Activated effector memory CD4-positive, alpha-beta T cell treated with Interleukin-2 at 50 U/mL for 16 hours (primary cell): Measurements from ENCODE around the gene C16orf92.
"Not testable (repeated sequence)": the region's sequence is repeated elsewhere in the genome, so short reads cannot be mapped to it uniquely, and the experiment has no call there.

Source experiments
- DNase-seq: peaks from one replicate; pipeline ENCODE4 v3.0.0-alpha.2; 2020

Gene C16orf92

DNA sequence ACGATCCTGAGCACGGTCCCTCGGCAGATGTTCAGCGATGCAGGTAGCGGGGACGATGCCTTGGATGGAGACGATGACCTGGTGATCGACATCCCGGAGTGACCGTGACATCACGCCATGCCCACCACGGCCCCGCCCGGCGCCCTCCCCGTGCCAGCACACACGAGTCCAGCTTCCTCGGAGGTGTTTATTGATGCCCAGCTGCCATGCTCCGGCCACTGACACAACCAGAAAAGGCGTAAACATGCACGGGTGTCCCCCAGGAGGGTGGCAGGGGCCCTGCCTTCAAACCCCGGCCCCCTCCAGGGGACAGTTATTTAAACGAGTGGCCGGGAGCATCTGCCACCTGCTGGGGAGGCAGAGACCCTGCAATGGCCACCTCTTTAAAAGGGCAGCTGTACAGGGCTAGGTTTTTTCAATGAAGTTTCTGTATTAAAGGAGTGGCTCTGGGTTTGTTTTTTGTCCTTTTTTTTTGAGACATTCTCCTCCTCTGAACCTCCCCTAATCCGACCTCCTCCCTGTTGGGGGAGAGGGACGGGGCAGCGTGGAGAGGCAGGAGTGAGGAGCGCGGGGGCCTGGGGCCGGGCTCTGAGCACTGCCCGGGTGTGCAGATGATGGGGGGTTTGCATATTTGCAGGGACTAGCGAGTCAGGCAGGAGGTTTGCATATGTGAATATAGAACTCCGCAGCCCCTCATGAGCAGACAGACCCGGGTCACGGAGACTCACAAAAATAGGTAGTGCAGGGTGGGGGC is 17.5 kb upstream of the C16orf92 start:
- no peak for DNase-seq

DNA sequence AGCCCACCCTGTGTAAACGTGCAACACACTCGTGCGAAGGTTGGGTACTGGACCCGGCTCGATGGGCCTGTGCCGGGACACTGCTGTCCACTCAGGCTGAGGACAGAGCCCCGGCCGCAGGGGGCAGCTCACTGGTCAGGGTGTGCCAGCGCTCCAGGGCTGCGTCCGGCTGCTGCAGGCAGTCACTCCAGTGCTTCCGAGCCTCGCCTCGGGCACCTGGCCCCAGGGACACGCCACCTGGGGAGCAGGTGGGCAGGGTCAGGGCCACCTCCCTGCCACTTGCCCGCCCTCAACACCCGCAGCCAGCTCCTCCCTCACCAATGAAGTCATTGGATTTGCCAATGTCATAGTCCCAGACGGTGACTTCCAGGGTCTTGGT is 16.9 kb upstream of the C16orf92 start:
- DNase-seq, result no peak

DNA sequence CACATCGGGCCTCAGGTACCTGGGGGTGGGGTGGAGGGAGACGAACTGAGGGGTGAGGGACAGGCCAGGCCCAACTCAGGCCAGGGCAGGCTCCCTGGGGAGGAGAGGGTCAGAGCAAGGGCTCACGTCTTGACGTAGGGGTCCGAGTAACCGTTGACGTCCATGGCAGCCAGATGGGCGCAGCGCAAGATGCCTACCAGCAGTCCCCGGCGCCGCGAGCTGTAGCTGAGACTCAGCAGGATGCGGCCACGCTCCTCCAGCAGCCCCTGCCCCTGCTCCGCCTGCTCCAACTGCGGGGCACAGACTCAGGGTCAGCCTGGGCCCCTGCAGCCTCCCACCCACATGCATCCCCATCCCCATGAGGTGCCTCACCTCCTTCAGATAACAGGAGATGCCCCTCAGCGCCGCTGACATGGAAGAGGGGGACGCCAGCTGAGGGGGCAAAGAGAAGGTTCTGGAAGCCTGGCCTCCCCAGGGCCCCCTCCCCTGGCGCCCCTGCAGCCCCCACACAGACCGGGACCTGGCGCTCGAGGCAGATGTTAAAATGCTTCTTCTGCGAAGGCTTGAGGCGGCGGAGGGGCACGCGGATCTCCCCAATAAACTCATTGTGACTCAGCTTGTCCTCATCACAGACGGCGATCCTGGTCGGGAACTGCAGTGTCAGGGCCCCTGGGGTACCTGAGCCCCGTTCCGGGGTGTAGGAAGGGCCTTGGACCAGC is 16.2 kb upstream of the C16orf92 start:
- DNase-seq, result no peak

DNA sequence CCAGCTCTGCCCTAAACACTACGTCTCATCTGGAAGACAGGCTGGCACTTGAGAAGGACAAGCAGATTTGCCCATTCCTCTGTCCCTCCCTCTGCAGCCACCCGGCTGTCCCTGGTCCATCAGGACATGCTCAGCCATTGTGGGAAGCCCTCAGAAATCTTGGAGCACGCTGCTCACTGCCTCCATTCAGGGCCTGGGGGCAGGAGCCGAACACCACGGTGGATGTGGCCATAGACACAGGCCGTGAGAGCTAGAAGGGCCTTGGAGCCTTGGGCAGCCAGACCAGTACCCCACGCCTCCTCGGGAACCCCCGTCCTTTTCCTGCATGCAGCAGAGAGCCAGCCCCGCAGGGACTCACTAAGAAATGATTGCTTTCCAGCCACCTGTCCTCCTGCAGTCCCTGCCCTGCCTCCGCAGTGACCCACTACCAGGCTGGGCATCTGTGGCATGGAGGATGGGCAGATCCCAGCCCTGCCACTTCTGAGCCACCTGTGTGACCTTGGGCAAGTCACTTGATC is 15.6 kb upstream of the C16orf92 start:
- no peak for DNase-seq

DNA sequence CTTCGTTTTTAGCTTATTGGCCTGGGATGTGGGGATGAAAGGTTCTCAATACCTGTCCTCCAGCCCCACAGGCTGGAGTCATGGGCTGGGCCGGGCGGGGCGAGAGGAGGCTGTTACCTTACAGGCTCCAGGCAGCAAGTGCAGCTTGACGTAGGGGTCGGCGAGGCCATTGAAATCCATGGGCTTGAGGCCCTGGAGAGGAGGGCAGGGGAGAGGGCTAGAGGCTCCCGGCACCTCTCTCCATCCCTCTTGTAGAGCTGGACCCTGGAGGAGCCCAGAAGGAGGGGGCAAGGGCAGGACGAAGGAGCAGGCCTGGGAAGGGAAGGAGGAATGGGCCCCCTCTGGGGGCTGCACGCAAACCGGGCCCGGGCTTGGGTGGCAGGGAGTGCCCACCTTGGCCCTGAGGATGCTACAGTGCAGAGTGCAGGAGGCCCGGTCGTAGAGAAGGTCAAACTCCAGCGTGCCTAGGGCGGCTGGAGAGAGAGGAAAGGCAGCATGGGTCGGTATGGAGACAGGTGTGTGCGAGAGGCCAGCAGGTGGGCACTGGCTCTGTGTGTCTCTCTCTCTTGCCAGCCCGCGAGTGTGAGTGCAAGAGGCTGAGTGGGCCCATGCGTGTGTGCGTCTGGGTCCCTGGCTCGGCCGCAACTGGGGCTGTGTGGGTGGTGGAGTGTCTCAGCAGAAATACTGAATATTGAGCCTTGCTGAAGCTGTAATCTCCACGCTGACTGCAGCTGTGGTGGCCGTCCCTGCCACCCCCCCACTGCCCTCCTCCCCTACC is 13.7 kb upstream of the C16orf92 start:
- no peak for DNase-seq

DNA sequence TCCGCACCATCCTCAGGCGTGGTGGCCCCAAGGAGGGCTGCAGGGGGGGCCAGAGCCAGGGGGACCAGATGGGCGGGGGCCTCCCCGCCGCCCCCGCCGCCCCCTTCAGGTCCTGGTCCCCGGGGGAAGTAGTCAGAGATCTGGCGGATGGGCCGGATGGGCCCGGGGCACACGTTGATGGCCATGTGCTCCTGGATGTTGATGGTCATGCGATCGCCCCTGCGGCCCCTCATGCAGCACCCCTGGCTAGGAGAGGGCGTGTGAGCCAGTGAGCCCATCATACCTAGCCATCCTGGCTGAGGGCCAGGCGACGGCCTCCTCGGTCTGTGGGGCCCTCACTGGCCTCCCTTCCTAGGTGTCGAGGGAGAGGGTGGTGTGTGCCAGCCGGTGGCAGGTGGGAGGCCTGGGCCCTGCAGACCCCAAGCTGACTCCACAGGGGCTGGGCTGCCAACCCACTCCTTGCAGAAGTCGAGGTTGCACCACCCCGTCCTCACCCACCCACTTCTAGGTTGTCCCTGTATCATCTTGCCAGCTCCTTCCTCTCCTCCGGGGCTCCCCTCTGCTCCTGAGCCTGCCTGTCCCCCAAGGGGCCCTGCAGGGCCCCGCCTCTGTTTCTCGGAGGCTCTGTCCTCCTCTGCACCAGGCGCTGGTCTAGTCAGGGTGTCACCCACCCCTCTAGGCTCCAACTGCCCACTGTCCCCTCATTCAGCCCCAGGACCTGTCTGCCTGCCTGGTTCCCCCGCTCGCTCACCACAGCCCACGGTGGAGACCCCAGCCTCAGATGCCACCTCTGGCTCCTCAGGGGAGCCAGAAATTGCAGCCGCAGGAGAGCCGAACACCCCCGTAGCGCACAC is 12.8 kb upstream of the C16orf92 start:
- DNase-seq, result no peak

DNA sequence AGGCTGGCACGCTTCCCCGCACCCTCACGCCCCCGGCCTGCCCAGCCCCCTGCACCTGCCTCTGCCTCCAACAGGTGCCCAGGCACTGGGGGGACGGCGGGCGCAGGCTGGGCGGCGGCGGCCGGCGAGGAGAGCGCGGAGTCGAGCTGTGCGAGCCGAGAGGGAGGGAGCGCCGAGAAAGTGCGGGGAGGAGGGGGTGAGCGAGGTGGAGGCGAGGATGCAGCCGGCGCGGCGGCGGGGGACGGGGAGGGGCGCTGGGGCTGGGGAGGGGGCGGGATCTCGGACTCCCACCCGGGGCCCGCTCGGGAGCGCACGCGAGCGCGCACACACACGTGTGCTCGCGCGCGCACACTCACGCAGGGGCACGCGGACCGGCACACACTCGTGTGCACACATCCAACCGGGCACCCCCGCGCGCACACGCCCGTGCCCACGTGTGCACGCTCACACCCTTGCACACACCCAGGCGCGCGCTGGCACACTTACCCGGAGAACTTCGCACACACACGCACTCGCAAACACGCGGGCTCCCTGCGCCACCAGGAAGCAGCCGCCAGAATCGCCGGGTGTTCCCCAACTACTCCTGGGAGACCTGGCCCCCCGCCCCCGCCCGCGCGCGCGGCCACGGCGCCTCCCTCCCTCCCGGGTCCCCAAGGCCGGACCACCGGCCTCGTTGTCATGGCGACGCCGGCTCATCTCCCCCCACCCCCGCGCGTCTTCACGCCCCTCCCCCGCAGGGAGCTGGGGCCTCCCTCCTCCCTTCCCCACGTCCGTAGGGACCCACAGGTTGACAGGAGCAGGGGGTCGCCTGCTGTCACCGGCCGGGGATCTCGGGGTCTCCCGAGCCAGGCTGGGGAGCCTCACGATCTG is 11.9 kb upstream of the C16orf92 start, which contains the start of gene DOC2A:
TSS of gene DOC2A (minus strand) at position 184 of the 870 bp plus-strand sequence. CDS start 805 bp downstream, outside the sequence.
- no peak for DNase-seq

DNA sequence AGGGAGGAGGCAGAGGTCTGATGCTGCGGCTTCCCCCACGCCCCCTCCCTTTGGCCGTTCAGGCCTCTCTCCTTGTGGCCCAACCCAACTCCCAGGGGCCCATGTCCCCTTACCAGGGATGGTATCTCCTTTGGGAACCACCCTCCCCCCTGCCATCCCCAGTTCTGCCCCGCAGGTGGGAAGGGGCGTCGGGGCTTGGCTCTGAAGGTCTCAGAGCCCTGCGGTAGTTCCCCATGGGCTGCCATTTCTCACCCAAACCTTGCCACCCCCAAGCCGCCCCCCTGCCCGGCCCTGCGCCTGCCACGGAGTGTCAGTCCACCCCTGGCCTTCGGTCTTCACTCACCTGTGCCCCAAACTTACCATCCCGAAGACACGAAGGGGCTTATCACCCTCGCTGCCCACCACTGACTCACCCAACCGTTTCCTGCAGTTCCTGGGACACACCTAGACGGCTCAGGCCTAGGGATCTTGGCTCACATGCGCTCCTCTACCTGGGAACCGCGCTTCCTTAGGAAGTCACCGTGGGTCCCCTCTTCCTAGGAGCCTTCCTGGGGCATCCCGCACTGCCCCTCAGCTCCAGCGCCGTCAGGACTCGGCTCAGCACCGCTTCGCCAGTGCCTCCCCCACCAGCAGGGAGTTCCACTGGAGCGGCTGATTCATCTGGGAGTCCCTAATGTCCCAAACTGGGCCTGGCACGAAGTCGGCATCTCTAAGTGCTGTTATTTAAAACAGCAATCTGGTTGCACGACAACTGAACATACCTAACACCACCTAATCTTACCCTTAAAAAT is 11.1 kb upstream of the C16orf92 start:
- DNase-seq, result no peak

DNA sequence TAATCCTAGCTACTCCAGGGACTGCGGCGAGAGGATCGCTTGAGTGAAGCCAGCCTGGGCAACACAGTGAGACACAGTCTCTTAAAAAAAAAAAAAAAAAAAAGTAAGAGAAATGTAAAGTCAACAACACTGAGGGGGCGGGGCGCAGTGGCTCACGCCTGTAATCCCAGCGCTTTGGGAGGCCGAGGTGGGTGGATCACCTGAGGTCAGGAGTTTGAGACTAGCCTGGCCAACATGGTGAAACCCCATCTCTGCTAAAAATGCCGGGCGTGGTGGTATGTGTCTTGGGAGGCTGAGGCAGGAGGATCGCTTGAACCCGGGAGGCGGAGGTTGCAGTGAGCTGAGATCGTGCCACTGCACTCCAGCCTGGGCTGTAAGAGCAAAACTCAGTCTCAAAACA is 10.4 kb upstream of the C16orf92 start:
- DNase-seq, result not testable (repeated sequence)

DNA sequence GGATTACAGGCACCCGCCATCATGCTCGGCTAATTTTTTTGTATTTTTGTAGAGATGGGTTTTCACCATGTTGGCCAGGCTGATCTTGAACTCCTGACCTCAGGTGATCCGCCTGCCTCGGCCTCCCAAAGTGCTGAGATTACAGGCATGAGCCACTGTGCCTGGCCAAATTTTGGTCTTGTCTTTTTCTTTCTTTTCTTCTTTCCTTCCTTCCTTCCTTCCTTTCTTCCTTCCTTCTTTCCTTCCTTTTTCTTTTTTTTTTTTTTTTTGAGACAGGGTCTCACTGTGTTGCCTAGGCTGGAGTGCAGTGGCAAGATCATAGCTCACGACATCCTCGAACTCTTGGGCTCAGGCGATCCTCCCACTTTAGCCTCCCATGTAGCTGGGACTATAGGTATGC is 7.5 kb upstream of the C16orf92 start:
- DNase-seq, result not testable (repeated sequence)

DNA sequence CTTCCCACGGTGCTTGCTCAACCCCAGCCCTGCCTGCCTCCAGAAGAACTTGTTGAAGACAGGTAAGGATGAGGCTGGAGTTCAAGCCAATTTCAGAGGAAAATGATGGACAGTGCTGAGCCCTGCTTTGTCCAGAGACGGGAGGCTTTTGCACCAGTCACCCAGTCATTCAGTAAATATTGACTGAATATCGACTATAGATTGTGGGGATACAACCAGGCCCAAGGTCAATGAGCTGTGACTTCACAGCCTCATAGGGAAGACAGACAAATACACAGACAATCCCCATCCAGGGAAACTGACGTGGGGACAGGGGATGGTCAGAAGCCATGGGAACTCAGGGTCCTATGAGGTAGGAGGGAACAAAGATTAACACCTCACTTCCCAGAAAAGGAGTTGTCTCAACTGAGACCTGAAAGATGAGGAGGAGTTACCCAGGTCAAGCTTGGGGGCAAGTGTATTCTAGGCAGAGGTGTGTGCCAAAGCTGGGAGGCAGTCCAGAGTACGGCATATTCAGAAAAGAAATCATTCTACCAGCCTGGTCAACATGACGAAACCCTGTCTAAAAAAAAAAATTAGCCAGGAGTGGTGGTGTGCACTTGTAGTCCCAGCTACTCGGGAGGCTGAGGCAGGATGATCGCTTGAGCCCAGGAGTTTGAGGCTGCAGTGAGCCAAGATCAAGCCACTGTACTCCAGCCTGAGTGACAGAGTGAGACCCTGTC is 6.3 kb upstream of the C16orf92 start:
- no peak for DNase-seq

DNA sequence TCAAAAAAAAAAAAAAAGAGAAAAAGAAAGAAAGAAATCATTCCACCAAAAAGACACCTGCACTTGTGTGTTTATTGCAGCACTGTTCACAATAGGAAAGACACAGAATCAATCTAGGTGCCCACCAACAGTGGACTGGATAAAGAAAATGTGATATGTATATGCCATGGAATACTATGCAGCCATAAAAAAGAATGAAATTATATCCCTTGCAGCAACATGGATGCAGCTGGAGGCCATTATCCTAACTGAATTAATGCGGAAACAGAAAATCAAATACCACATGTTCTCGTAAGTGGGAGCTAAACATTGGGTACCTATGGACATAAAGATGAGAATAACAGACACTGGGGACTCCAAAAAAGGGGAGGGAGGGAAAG is 5.7 kb upstream of the C16orf92 start:
- no peak for DNase-seq

DNA sequence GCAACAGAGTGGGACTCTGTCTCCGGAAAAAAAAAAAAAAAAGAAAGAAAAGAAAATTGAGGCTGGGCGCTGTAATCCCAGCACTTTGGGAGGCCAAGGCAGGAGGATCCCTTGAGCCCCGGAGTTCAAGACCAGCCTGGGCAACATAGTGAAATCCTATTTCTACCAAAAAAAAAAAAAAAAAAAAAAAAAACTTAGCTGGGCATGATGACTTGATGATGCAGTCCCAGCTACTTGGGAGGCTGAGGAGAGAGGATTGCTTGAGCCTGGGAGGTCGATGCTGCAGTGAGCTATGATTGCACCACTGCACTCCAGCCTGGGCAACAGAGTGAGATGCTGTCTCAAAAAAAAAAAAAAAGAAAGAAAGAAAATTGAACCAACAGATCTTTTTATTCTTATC is 5.1 kb upstream of the C16orf92 start:
- not testable (repeated sequence) for DNase-seq

DNA sequence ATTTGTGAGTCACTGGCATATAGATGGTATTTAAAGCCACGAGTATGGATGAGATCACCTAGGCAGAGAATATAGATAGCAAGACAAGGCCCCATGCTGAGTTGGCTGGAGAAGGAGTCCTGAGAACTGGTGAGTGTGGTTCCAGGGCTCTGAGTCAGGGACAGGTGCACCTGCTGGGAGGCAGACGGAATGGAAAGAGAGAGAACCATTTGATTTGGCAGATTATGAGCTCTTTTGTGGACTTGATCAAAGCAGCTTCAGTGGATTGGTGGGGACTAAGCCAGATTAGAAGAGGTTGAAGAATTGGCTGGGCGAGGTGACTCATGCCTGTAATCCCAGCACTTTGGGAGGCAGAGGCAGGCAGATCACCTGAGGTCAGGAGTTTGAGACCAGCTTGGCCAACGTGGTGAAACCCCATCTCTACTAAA is 4.3 kb upstream of the C16orf92 start:
- no peak for DNase-seq

DNA sequence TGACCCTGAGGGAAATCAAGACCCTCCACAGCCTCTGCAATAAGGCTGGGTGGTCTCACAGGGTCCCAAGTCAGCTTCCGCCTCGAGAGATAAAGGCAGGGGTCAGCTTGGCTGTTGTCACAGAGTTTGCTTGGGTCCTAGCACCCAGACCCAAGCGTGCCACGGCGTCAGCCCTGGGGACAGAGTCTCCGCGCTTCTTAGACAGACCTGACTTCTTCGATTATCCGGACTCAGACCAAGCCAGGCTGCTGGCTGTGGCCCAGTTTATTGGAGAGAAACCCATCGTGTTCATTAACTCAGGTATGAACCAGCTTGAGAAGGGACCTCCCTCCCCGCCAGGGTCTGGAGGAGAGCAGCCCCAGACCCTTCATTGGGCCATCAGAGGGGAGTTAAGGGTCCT is 588 bp downstream of the C16orf92 start:
- no peak for DNase-seq

DNA sequence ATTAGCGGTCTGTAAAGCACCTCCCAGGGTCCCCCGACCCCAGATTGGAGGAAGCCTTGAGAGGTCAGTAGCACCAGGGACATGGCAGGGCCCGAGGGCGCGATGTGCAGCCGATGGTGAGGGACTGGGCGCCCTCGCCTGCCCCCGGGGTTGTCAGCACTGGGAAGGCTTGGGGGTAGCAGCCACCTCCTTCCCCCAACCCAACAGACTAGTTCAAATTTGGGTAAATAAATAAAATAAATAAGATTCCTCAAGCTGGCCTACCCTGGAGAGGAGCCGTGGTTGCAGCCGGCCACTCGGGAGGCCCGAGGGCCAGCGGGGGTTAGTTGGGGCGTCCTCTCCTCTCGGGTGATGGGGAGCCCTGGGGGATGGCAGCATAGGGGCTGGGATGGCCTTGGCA is 1.5 kb downstream of the C16orf92 start:
- DNase-seq, result no peak

DNA sequence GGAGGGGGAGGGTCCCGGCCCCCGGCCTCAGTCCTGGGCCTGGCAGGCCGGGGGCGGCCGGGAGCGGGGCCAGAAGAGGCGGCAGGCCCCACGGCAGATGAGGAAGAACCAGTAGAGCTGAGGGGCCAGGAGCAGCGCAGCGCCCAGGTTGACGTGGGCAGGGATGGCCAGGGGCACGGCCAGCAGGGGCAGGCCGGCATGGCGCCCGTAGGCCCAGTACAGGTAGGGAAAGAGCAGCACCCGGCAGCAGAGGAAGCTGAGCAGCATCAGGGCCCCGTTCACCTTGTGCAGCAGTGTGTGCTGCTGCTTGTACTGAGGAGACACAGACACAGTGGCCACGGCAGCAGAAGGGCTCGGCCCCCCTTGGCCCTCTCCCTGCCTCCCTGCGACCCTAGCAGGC is 2.2 kb downstream of the C16orf92 start:
- no peak for DNase-seq

DNA sequence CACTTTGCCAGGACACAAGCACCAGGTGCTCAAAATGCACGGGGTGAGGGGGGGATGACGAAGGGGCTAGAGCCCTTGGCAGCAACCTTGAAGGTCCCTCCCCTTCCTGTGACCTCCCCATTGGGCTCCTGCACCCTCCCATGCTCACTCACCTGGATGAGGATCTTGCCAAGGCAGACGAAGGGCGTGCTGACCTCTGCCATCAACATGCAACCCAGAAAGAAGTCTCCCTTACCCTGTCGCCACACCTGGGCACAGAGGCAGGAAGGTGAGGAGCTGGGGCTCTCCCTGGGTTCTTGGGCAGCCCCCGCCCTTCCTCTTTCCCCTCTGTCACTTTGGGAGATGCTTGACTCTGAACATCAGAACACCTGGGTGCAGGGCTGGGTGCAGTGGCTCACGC is 2.6 kb downstream of the C16orf92 start:
- no peak for DNase-seq

DNA sequence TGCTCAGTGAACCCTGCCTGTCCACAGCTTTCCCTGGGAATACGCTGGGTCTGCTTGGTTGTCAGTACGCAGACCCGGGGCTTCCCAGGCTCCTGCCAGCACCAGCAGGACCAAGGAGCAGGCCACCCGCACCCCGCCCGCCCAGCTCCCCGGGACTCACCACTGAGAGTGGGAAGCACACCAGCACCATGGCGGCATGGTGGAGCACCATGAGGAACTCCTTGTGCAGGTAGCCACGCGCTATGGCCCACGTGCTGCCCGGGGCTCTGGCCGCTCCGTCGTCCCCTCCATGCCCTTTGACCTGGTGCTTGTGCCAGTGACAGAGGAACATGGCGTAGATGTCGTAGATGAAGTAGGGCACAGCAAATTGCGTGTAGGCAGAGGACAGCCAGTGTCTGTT is 3.5 kb downstream of the C16orf92 start:
- DNase-seq, result no peak
